Measurements from ENCODE around the gene ROR2. TPM values are rescaled to one million over a fixed set of nuclear protein-coding genes. Genes with fewer than 3 reads are reported as not detected.

ROR2 gene
- total RNA-seq, 4 donors from 2014 or later = 4.2 to 23.2 (median 11.2) TPM

DNA sequence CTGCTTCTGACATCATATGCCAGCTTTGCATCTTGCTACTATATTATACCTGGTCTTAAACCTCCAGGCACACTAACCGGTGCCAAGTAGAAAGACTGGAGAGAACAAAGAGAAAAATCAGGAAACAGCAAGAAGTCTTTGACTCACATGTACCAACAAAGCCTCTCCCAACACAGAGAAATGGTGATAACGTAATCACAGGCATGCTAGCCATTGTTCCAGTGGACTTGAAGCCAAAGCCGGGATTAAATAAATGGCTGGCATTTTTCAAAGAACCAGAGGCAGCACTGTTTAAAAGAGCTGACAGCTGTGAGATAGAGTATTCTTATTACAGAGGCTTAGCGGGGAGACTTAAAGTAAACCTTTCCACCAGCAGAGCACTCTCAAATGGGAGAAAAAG, 378.0 kb downstream of the ROR2 start:
- H3K4me3 ChIP-seq = no peak overlapping the region
- no peaks in the 10 kb centered on the region for H3K27me3 ChIP-seq
- no peak overlapping the region for H3K27ac ChIP-seq
- intact Hi-C loops (cut with DNase I; ENCODE audit: low total_unique reads) = no loop called here
- TF ChIP-seq EP300 (IDR thresholded peaks at IDR 0.05; ENCODE audit: low read depth) (no peak), POLR2AphosphoS5 (IDR thresholded peaks at IDR 0.05) (no peak), POLR2A (IDR thresholded peaks at IDR 0.05) (no peak)
- TF ChIP-seq, protein P1, sequence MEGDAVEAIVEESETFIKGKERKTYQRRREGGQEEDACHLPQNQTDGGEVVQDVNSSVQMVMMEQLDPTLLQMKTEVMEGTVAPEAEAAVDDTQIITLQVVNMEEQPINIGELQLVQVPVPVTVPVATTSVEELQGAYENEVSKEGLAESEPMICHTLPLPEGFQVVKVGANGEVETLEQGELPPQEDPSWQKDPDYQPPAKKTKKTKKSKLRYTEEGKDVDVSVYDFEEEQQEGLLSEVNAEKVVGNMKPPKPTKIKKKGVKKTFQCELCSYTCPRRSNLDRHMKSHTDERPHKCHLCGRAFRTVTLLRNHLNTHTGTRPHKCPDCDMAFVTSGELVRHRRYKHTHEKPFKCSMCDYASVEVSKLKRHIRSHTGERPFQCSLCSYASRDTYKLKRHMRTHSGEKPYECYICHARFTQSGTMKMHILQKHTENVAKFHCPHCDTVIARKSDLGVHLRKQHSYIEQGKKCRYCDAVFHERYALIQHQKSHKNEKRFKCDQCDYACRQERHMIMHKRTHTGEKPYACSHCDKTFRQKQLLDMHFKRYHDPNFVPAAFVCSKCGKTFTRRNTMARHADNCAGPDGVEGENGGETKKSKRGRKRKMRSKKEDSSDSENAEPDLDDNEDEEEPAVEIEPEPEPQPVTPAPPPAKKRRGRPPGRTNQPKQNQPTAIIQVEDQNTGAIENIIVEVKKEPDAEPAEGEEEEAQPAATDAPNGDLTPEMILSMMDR (IDR thresholded peaks at IDR 0.05) = no peak
- WGBS, 2 donors (ENCODE audit: low coverage in 1 of 2) = 56 to 63% methylated on average over 4 of the region's 4 CpGs
- no peaks in the 10 kb centered on the region for H3K36me3 ChIP-seq
- no peak for DNase-seq
- in situ Hi-C loops (cut with MboI; ENCODE audit: low pct_ligation_motif_present in 1 of 4, low pct_unique_long_range_greater_than_20kb in 1 of 4, low sequenced_read_pairs in 3 of 4) = no loop called here
- H3K9me3 ChIP-seq = no peaks in the 10 kb centered on the region
- peaks cover 0 to 4% (median 0%) of the 10 kb centered on the region in 4 donors for H3K4me1 ChIP-seq

DNA sequence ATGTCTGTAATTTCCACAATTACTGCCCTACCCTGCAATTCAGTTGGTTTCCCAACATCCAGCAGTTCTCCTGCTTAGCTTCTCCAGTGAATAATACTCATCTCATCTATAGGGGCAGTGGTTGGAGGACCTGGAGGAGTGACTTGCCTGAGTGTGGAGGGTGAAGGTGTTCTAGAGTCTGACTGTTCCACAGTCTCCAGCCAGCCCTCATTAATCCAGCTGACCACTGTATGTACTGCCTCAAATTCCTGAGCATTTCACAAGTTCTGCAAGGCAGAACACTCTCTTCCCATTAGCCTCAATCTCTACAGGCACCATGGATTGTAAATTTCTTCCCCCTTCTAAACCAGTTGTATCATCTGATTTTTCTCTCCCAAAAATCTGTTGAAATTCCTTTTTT, 379.0 kb downstream of the ROR2 start:
- TF ChIP-seq, protein P1 (IDR thresholded peaks at IDR 0.05) = no peak
- TF ChIP-seq POLR2A (IDR thresholded peaks at IDR 0.05) (no peak), EP300 (IDR thresholded peaks at IDR 0.05; ENCODE audit: low read depth) (no peak), POLR2AphosphoS5 (IDR thresholded peaks at IDR 0.05) (no peak)
- intact Hi-C loops (cut with DNase I; ENCODE audit: low total_unique reads) = no loop called here
- Histone ChIP-seq H3K27ac (no peak overlapping the region), H3K36me3 (no peaks in the 10 kb centered on the region), H3K9me3 (no peaks in the 10 kb centered on the region), H3K4me3 (no peak overlapping the region), H3K4me1 (peaks cover 0 to 4% (median 0%) of the 10 kb centered on the region in 4 donors), H3K27me3 (no peaks in the 10 kb centered on the region)
- in situ Hi-C loops (cut with MboI; ENCODE audit: low pct_ligation_motif_present in 1 of 4, low pct_unique_long_range_greater_than_20kb in 1 of 4, low sequenced_read_pairs in 3 of 4) = no loop called here
- no peak for DNase-seq

DNA sequence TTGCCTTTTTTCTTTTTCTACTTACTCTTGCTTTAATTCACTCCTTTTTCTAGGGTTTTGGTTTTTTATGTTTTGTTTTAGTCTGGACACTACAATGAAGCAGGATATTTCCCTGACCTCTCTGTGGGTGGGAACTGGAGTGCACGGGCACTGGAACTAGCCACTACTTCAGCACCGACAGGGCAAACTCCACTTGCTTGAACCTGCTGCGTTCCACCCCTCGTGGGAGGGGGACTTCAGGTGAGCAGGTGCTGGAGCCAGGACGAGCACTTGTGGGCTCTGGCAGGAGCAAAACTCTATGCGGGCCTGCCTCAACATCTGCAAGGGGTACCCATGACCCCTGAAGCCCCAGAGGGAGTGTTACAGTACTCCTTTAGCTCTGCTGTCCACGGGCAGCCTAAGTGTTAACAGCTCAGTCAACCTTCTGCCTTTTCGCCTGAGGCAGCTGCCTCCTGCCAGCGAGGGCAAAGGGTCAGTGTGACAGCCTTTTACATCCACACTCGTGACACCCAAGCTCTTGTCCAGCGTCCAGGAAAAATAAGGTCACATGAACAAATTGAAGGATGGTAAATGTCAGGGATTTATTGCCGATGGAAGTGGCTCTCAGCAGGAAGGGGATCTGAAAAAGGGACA, 382.3 kb downstream of the ROR2 start:
- no peaks in the 10 kb centered on the region for H3K27me3 ChIP-seq
- no peak overlapping the region for H3K27ac ChIP-seq
- no peaks in the 10 kb centered on the region for H3K9me3 ChIP-seq
- H3K4me3 ChIP-seq = no peak overlapping the region
- TF ChIP-seq, protein P1 (IDR thresholded peaks at IDR 0.05) = no peak
- TF ChIP-seq POLR2A (IDR thresholded peaks at IDR 0.05) = no peak
- TF ChIP-seq EP300 (IDR thresholded peaks at IDR 0.05; ENCODE audit: low read depth) = no peak
- TF ChIP-seq POLR2AphosphoS5 (IDR thresholded peaks at IDR 0.05) = no peak
- no peak for DNase-seq
- peaks cover 0 to 4% (median 0%) of the 10 kb centered on the region in 4 donors for H3K4me1 ChIP-seq
- intact Hi-C loops (cut with DNase I; ENCODE audit: low total_unique reads) (no loop called here), in situ Hi-C loops (cut with MboI; ENCODE audit: low pct_ligation_motif_present in 1 of 4, low pct_unique_long_range_greater_than_20kb in 1 of 4, low sequenced_read_pairs in 3 of 4) (loop anchor here in 1 of 4 donors (10.0 kb wide), 1 partner anchor 63 kb away; no protein-coding TSS in a partner anchor)
- 74% methylated on average over 12 of the region's 12 CpGs; no CpG with 5 or more reads in 1 of the 2 donors for WGBS, 2 donors (ENCODE audit: low coverage in 1 of 2)
- no peaks in the 10 kb centered on the region for H3K36me3 ChIP-seq

- Histone ChIP-seq H3K27ac (no peak overlapping the region), H3K27me3 (no peaks in the 10 kb centered on the region), H3K4me1 (peaks cover 0 to 4% (median 0%) of the 10 kb centered on the region in 4 donors), H3K9me3 (no peaks in the 10 kb centered on the region), H3K4me3 (no peak overlapping the region), H3K36me3 (no peaks in the 10 kb centered on the region)
- intact Hi-C loops (cut with DNase I; ENCODE audit: low total_unique reads) = no loop called here
- no peak for TF ChIP-seq POLR2AphosphoS5 (IDR thresholded peaks at IDR 0.05)
- TF ChIP-seq, protein P1 (IDR thresholded peaks at IDR 0.05) = no peak
- no peak for TF ChIP-seq POLR2A (IDR thresholded peaks at IDR 0.05)
- no peak for TF ChIP-seq EP300 (IDR thresholded peaks at IDR 0.05; ENCODE audit: low read depth)
- 30 to 64% methylated on average over 2 to 3 of the region's 3 CpGs for WGBS, 2 donors (ENCODE audit: low coverage in 1 of 2)
- in situ Hi-C loops (cut with MboI; ENCODE audit: low pct_ligation_motif_present in 1 of 4, low pct_unique_long_range_greater_than_20kb in 1 of 4, low sequenced_read_pairs in 3 of 4) = loop anchor here in 1 of 4 donors (10.0 kb wide), 1 partner anchor 59 kb away; no protein-coding TSS in a partner anchor
- no peak for DNase-seq
Observed at GRCh38 chr9:91564081-91564670, 385.9 kb downstream of the ROR2 start.
